Naive thymus-derived CD8-positive, alpha-beta T cell (primary cell): Measurements from ENCODE around the gene GOSR1. TPM values are rescaled to one million over a fixed set of nuclear protein-coding genes. Genes with fewer than 3 reads are reported as not detected.
"Not testable (repeated sequence)": the region's sequence is repeated elsewhere in the genome, so short reads cannot be mapped to it uniquely, and the experiment has no call there.

Source experiments
- ATAC-seq, 2 donors: fragments of 150-1000 bp; cut with Tn5 transposase in 1 of 2; sonication (Bioruptor Pico), chemical (Tn5 transposase) in 1 of 2; 1 replicate in 1 of 2; 2 replicates in 1 of 2; pipeline ENCODE4 v1.10.0; 2021; ENCODE audit warnings: mild to moderate bottlenecking in 2 of 2, moderate library complexity in 2 of 2
- POLR2A ChIA-PET: fragments of 350-600 bp; sonication (Branson Sonifier 250); formaldehyde crosslinking; loops from one replicate; lab custom pipeline; 2021; ENCODE audit warnings: antibody characterized with exemption; lab: Charles Lee
- DNase-seq, 10 donors: peaks; one replicate each; pipeline versions ENCODE4 v3.0.0 to v3.0.0-alpha.2; 2020 to 2022
- H3K27ac Mint-ChIP-seq, 10 donors: one replicate each; pipeline ENCODE4 v1.8.0; 2020 to 2022; ENCODE audit warnings: mild to moderate bottlenecking in 10 of 10, mixed read lengths in 10 of 10, moderate library complexity in 4 of 10, inconsistent platforms in 1 of 10
- H3K27me3 Mint-ChIP-seq, 5 donors: one replicate each; pipeline ENCODE4 v1.8.0; 2021 to 2022; ENCODE audit warnings: mixed read lengths in 5 of 5
- H3K36me3 Mint-ChIP-seq, 3 donors: one replicate each; pipeline ENCODE4 v1.8.0; 2020 to 2022; ENCODE audit warnings: mixed read lengths in 3 of 3, mild to moderate bottlenecking in 2 of 3, inconsistent platforms in 1 of 3
- H3K4me1 Mint-ChIP-seq, 4 donors: one replicate each; pipeline ENCODE4 v1.8.0; 2021 to 2022; ENCODE audit warnings: mixed read lengths in 4 of 4
- H3K4me3 Mint-ChIP-seq, 10 donors: one replicate each; pipeline ENCODE4 v1.8.0; 2020 to 2022; ENCODE audit warnings: mild to moderate bottlenecking in 10 of 10, mixed read lengths in 10 of 10, moderate library complexity in 6 of 10, inconsistent platforms in 1 of 10
- H3K9me3 Mint-ChIP-seq, 9 donors: one replicate each; pipeline ENCODE4 v1.8.0; 2020 to 2022; ENCODE audit warnings: mixed read lengths in 9 of 9, mild to moderate bottlenecking in 3 of 9, inconsistent platforms in 1 of 9, moderate library complexity in 1 of 9
- polyA plus RNA-seq, 3 donors: library from polyadenylated mRNA; unstranded; fragments of 300-500 nt; fragmentation: Illumina TruSeq; gene quantifications; one replicate each; pipeline ENCODE4 v1.2.3, GENCODE V29; 2021
- total RNA-seq, 8 experiments: library from RNA in 2 of 8; stranded (reverse) in 2 of 8; gene quantifications; one replicate each; pipeline ENCODE4 v1.2.3 and lab custom pipeline; 2021 to 2026

The GOSR1 gene
- total RNA-seq, result 10 to 100 TPM; 73.9 to 74.0 TPM
- 10 to 100 TPM; 48.0 to 64.3 (median 50.3) TPM for polyA plus RNA-seq
- 43.8 to 80.5 (median 68.6) reads per million in 6 experiments for total RNA-seq (lab: John Stamatoyannopoulos, UW)

DNA sequence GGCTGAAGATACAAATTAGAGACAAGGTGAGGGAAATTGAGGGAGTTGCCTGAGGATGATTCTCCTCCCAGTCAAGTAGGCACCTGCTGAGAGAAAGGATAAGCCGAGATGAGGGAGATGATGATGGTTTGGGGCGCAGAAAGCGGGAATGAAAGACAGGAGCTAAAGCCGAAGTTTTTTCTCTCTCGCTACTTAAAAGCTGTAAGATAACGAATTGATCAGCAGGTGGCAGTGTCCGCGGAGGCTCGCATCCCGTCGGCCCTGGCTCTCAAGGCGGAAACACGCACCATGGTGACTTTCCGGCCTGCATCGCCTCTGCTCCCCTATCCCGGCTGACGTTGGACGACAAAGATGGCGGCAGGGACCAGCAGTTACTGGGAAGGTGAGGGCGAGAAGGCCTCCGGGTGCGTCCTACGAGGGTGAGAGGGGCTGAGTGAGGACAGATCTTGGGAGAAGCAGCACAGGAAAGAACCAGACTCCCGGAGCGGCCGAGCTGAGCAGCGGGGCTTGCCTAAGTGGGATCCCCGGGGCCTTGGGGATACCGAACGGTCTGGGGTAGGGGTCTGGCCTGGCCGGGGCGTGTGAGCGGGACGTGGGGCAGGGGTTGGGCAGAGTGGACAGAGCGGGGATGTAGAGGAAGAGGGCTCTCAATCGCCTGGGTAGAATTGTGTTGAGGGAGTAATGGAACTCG lies at the start of gene GOSR1:
GOSR1 (plus strand) TSS at position 326 of the 691 bp plus-strand sequence; CDS start at position 352, 26 bp downstream.
- ATAC-seq (peak; percentile 95 to 98), DNase-seq (peak; percentile 80 to 96 (median 89))
- POLR2A ChIA-PET, result interaction anchor here (0.5 to 1.1 kb wide), 4 partner anchors 43 to 347 kb away, joined by 3 to 4 read pairs (median 4); partner anchors contain the start of gene CRLF3
- peak within 1 kb of the TSS; percentile 96 to 99 (median 98) for H3K4me3 Mint-ChIP-seq
- H3K27me3 Mint-ChIP-seq, result peaks cover 0 to 5% (median 2%) of the 10 kb centered on the region in 5 donors
- H3K36me3 Mint-ChIP-seq, result peaks cover 0 to 34% (median 2%) of the 10 kb centered on the region in 3 donors
- H3K4me1 Mint-ChIP-seq, result peaks cover 16 to 42% (median 40%) of the 10 kb centered on the region in 4 donors
- H3K27ac Mint-ChIP-seq, result peak within 1 kb of the TSS; percentile 98 to 100 (median 100)
- no peaks in the 10 kb centered on the region for H3K9me3 Mint-ChIP-seq

DNA sequence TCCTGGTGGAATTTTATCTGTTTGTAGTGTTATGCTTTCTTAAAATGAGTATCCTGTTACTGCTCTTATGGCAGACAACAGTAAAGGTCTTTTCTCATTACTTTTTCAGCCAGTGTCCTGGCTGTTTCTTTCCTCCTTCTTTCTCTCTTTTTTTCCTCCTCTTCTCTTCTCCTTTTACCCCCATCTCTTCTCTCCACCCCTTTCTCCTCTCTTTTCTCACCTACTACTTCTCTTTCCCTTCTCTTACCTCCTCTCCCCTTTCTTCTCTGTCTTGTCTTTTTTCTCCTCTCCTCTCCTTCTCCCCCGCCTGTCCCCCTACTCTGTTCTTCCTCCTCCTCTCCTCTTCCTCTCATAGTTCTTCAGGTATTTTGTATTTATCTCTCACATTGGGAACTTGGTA lies 49.6 kb upstream of the GOSR1 start:
- Mint-ChIP-seq H3K9me3 (no peaks in the 10 kb centered on the region), H3K27ac (peak overlapping the region in 1 of 10 donors; percentile 17), H3K27me3 (no peaks in the 10 kb centered on the region), H3K4me3 (no peak overlapping the region), H3K36me3 (peaks cover 0 to 78% (median 24%) of the 10 kb centered on the region in 3 donors), H3K4me1 (no peaks in the 10 kb centered on the region)
- POLR2A ChIA-PET, result no interaction called here
- DNase-seq, result no peak
- ATAC-seq, result no peak

DNA sequence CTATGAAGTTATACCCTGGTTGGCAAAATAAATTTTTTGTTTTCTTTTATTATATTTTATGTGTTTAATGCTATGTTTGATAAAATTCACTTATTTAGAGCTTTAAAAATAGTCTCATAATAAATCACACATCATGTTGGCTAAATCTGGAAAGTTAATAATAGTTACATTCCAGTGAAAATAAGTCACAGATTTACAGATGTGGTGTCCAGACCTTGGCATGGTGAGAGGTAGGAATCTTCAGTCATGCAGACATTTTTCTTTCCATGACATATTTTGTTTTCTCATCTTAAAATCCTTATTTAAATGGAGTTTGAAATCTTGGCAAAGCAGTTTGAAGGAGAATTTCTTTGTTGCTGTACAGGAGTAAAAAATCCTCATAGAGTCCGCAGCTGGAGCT lies 48.1 kb upstream of the GOSR1 start:
- POLR2A ChIA-PET, result no interaction called here
- Mint-ChIP-seq H3K9me3 (no peaks in the 10 kb centered on the region), H3K27ac (peak overlapping the region in 1 of 10 donors; percentile 20), H3K36me3 (peaks cover 9 to 76% (median 24%) of the 10 kb centered on the region in 3 donors), H3K27me3 (no peaks in the 10 kb centered on the region), H3K4me1 (peaks cover 0 to 5% (median 0%) of the 10 kb centered on the region in 4 donors), H3K4me3 (no peak overlapping the region)
- DNase-seq (no peak), ATAC-seq (no peak)

DNA sequence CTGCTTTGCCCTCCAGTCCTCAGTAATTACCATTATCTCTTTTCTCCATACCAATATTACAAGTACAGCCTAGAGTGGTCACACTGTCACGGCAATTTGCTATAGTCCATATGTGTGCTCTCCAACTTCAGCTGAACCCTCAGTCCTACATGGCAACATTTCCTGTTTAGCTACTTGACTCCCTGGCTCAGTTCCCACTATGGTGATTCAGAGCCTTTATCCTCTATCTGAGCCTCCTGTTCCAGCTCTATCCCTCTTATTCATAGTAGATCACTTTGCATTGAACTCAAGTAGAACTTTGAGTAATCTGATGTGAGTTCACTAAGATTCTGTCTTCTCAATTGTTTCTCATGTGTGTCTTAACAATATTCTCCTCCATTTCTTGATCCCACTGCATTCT lies 43.7 kb upstream of the GOSR1 start:
- no peak for ATAC-seq
- Mint-ChIP-seq H3K4me3 (no peak overlapping the region), H3K27ac (no peak overlapping the region), H3K36me3 (peaks cover 14 to 64% (median 30%) of the 10 kb centered on the region in 3 donors), H3K4me1 (peaks cover 0 to 6% (median 0%) of the 10 kb centered on the region in 4 donors), H3K27me3 (no peaks in the 10 kb centered on the region), H3K9me3 (no peaks in the 10 kb centered on the region)
- POLR2A ChIA-PET, result no interaction called here
- no peak for DNase-seq

DNA sequence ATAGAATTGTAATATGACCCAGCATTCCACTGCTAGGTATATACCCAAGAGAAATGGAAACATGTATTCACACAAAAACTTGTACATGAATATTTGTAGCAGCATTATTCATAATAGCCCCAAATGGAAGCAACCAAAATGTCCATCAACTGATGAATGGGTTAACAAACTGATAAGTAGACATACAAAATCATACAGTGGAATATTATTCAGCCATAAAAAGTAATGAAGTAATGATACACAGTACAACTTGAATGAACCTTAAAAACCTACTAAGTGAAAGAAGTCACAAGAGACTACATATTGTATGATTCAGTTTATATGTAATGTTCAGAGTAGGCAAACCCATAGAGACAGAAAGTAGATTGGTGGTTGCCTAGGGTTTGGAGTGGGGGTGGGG lies 40.5 kb upstream of the GOSR1 start:
- no peak overlapping the region for H3K4me3 Mint-ChIP-seq
- POLR2A ChIA-PET, result no interaction called here
- H3K36me3 Mint-ChIP-seq, result peaks cover 14 to 40% (median 30%) of the 10 kb centered on the region in 3 donors
- H3K27ac Mint-ChIP-seq, result no peak overlapping the region
- H3K4me1 Mint-ChIP-seq, result peaks cover 0 to 6% (median 0%) of the 10 kb centered on the region in 4 donors
- H3K27me3 Mint-ChIP-seq, result no peaks in the 10 kb centered on the region
- DNase-seq (no peak), ATAC-seq (no peak)
- no peaks in the 10 kb centered on the region for H3K9me3 Mint-ChIP-seq

GRCh38 chr17:30443721-30444120 lies 33.5 kb upstream of the GOSR1 start:
- H3K4me3 Mint-ChIP-seq, result no peak overlapping the region
- POLR2A ChIA-PET, result no interaction called here
- DNase-seq (no peak), ATAC-seq (no peak)
- H3K27ac Mint-ChIP-seq, result no peak overlapping the region
- no peaks in the 10 kb centered on the region for H3K27me3 Mint-ChIP-seq
- no peaks in the 10 kb centered on the region for H3K9me3 Mint-ChIP-seq
- peaks cover 10 to 49% (median 20%) of the 10 kb centered on the region in 3 donors for H3K36me3 Mint-ChIP-seq
- peaks cover 0 to 8% (median under 1%) of the 10 kb centered on the region in 4 donors for H3K4me1 Mint-ChIP-seq

DNA sequence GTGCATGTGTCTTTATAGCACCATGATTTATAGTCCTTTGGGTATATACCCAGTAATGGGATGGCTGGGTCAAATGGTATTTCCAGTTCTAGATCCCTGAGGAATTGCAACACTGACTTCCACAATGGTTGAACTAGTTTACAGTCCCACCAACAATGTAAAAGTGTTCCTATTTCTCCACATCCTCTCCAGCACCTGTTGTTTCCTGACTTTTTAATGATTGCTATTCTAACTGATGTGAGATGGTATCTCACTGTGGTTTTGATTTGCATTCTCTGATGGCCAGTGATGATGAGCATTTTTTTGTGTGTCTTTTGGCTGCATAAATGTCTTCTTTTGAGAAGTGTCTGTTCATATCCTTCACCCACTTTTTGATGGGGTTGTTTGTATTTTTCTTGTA lies 30.6 kb upstream of the GOSR1 start:
- H3K4me1 Mint-ChIP-seq, H3K9me3 Mint-ChIP-seq, POLR2A ChIA-PET, ATAC-seq, H3K4me3 Mint-ChIP-seq, H3K27me3 Mint-ChIP-seq, DNase-seq: not testable (repeated sequence)
- H3K27ac Mint-ChIP-seq, result peak overlapping the region in 1 of 10 donors; percentile 11
- peaks cover 10 to 72% (median 30%) of the 10 kb centered on the region in 3 donors for H3K36me3 Mint-ChIP-seq

DNA sequence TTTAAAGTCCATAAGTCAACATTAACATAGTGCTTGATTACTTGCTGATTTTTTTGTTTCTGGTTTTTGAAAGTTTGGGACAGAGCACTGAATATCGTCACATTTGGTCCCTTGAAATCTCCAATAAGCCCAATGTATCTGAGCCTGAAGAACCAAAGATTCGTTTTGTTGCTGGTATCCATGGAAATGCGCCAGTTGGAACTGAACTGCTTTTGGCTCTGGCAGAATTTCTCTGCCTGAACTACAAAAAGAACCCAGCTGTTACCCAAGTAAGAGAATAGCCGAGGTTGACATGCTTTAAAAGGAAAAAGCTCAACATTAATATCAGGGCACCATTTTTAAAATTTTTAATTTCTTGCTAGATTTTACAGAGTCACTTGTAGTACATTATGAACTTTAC lies 27.7 kb upstream of the GOSR1 start:
- H3K27ac Mint-ChIP-seq, result no peak overlapping the region
- ATAC-seq, result no peak
- POLR2A ChIA-PET, result no interaction called here
- no peak for DNase-seq
- peaks cover 0 to 2% (median 0%) of the 10 kb centered on the region in 9 donors for H3K9me3 Mint-ChIP-seq
- peaks cover 10 to 72% (median 44%) of the 10 kb centered on the region in 3 donors for H3K36me3 Mint-ChIP-seq
- no peaks in the 10 kb centered on the region for H3K27me3 Mint-ChIP-seq
- no peak overlapping the region for H3K4me3 Mint-ChIP-seq
- H3K4me1 Mint-ChIP-seq, result peaks cover 0 to 8% (median under 1%) of the 10 kb centered on the region in 4 donors

GRCh38 chr17:30450125-30451027 lies 26.8 kb upstream of the GOSR1 start:
- ATAC-seq (no peak), DNase-seq (no peak)
- Mint-ChIP-seq H3K4me3 (no peak overlapping the region), H3K36me3 (peaks cover 5 to 70% (median 42%) of the 10 kb centered on the region in 3 donors), H3K27me3 (no peaks in the 10 kb centered on the region), H3K9me3 (peaks cover 0 to 4% (median 0%) of the 10 kb centered on the region in 9 donors), H3K27ac (no peak overlapping the region), H3K4me1 (peaks cover 0 to 8% (median under 1%) of the 10 kb centered on the region in 4 donors)
- POLR2A ChIA-PET, result no interaction called here

- DNase-seq, result no peak
- Mint-ChIP-seq H3K36me3 (peaks cover 0 to 77% (median 36%) of the 10 kb centered on the region in 3 donors), H3K27ac (no peak overlapping the region), H3K4me1 (peaks cover 0 to 2% (median 0%) of the 10 kb centered on the region in 4 donors), H3K9me3 (peaks cover 0 to 4% (median 0%) of the 10 kb centered on the region in 9 donors), H3K27me3 (no peaks in the 10 kb centered on the region), H3K4me3 (no peak overlapping the region)
- POLR2A ChIA-PET, result no interaction called here
- ATAC-seq, result no peak
Measured at GRCh38 chr17:30454635-30455034, 22.6 kb upstream of the GOSR1 start.

GRCh38 chr17:30458371-30458770 lies 18.8 kb upstream of the GOSR1 start:
- ATAC-seq, result no peak

DNA sequence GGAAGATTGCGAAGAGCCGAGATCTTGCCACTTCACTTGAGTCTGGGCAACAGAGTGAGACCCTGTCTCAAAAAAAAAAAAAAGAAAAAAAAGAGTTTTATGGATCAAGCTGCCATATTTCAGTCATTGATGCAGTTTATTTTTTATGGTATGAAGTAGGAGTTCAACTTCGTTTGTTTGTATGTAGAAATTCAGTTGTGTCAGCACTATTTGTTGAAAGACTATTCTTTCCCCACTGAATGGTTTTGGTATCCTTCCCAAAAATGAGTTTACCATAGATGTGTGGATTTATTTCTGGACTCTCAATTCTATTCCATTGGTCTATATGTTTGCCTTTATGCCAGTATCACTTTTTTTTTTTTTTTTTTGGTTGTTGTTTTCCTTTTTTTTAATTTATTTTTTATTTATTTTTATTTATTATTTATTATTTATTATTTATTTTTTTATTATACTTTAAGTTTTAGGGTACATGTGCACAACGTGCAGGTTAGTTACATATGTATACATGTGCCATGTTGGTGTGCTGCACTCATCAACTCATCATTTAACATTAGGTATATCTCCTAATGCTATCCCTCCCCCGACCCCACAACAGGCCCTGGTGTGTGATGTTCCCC lies 18.3 kb upstream of the GOSR1 start:
- H3K9me3 Mint-ChIP-seq, H3K4me3 Mint-ChIP-seq, H3K4me1 Mint-ChIP-seq, DNase-seq, POLR2A ChIA-PET, H3K27me3 Mint-ChIP-seq, H3K27ac Mint-ChIP-seq, ATAC-seq: not testable (repeated sequence)
- H3K36me3 Mint-ChIP-seq, result peaks cover 0 to 67% (median 26%) of the 10 kb centered on the region in 3 donors

More at GRCh38 chr17:30458371-30458770, 18.8 kb upstream of the GOSR1 start:
- DNase-seq, result no peak
- H3K27ac Mint-ChIP-seq, result no peak overlapping the region
- H3K36me3 Mint-ChIP-seq, result peaks cover 0 to 65% (median 30%) of the 10 kb centered on the region in 3 donors
- H3K4me3 Mint-ChIP-seq, result no peak overlapping the region
- H3K27me3 Mint-ChIP-seq, result no peaks in the 10 kb centered on the region
- peaks cover 0 to 2% (median 0%) of the 10 kb centered on the region in 4 donors for H3K4me1 Mint-ChIP-seq
- peaks cover 0 to 4% (median 0%) of the 10 kb centered on the region in 9 donors for H3K9me3 Mint-ChIP-seq
- POLR2A ChIA-PET, result no interaction called here
